LoVo (cell line): ENCODE measurements around the gene CDK5RAP2.
"Not testable (repeated sequence)": the region's sequence is repeated elsewhere in the genome, so short reads cannot be mapped to it uniquely, and the experiment has no call there.

Experiments used
- DNase-seq: peaks from one replicate; pipeline ENCODE4 v3.0.0-alpha.2; 2016; ENCODE audit warnings: low spot score

CDK5RAP2 gene

GRCh38 chr9:120464887-120465421, 115.0 kb downstream of the CDK5RAP2 start:
- no peak for DNase-seq

GRCh38 chr9:120464176-120464886, 115.6 kb downstream of the CDK5RAP2 start:
- DNase-seq: no peak

- DNase-seq: no peak
These were observed 116.2 kb downstream of the CDK5RAP2 start for GRCh38 chr9:120463765-120464164.

GRCh38 chr9:120461677-120462076, 118.3 kb downstream of the CDK5RAP2 start:
- not testable (repeated sequence) for DNase-seq

GRCh38 chr9:120456218-120456617, 123.7 kb downstream of the CDK5RAP2 start:
- no peak for DNase-seq

GRCh38 chr9:120454467-120454866, 125.5 kb downstream of the CDK5RAP2 start:
- DNase-seq: no peak

GRCh38 chr9:120453792-120454191, 126.2 kb downstream of the CDK5RAP2 start:
- DNase-seq: no peak

- DNase-seq: no peak
These were observed 127.3 kb downstream of the CDK5RAP2 start for GRCh38 chr9:120452631-120453030.

GRCh38 chr9:120450916-120451315, 129.1 kb downstream of the CDK5RAP2 start:
- no peak for DNase-seq

- no peak for DNase-seq
These were observed 130.4 kb downstream of the CDK5RAP2 start for GRCh38 chr9:120449566-120449965.

GRCh38 chr9:120447959-120448500, 131.9 kb downstream of the CDK5RAP2 start:
- DNase-seq: no peak

- DNase-seq: no peak
These were observed 133.3 kb downstream of the CDK5RAP2 start for GRCh38 chr9:120446671-120447070.

- no peak for DNase-seq
These were observed 136.0 kb downstream of the CDK5RAP2 start for GRCh38 chr9:120443976-120444375.

- DNase-seq: no peak
These were observed 136.5 kb downstream of the CDK5RAP2 start for GRCh38 chr9:120443489-120443888.

- DNase-seq: no peak
These were observed 137.5 kb downstream of the CDK5RAP2 start for GRCh38 chr9:120442308-120442995.

- no peak for DNase-seq
These were observed 138.3 kb downstream of the CDK5RAP2 start for GRCh38 chr9:120441426-120442307.

GRCh38 chr9:120440791-120441190, 139.2 kb downstream of the CDK5RAP2 start:
- no peak for DNase-seq

- no peak for DNase-seq
These were observed 140.0 kb downstream of the CDK5RAP2 start for GRCh38 chr9:120439926-120440325.

GRCh38 chr9:120438836-120439546, 141.0 kb downstream of the CDK5RAP2 start:
- DNase-seq: no peak

GRCh38 chr9:120438111-120438510, 141.9 kb downstream of the CDK5RAP2 start:
- no peak for DNase-seq

- DNase-seq: no peak
These were observed 142.9 kb downstream of the CDK5RAP2 start for GRCh38 chr9:120436983-120437475.
